H1 (cell line): ENCODE results near the gene BCLAF3. TPM values are rescaled to one million over a fixed set of nuclear protein-coding genes. Genes with fewer than 3 reads are reported as not detected.

Experiments used
- CTCF ChIA-PET: fragments of 300-600 bp; sonication (Branson Sonifier 250); formaldehyde crosslinking; loops from one replicate; lab custom pipeline; 2021; ENCODE audit not compliant: partially characterized antibody; lab: Charles Lee
- POLR2A ChIA-PET: fragments of 300-600 bp; sonication (Branson Sonifier 250); formaldehyde crosslinking; loops from one replicate; lab custom pipeline; 2021; ENCODE audit warnings: inconsistent platforms; ENCODE audit not compliant: partially characterized antibody; lab: Charles Lee
- DNase-seq, 2 experiments: peaks; one replicate each; pipeline versions ENCODE4 v3.0.0 to v3.0.0-alpha.2; 2010 to 2022; ENCODE audit warnings: low spot score in 2 of 2, low read depth in 1 of 2, mixed read lengths in 1 of 2
- FAIRE-seq: peaks from 2 replicates; lab custom pipeline; 2011; peaks lifted over from hg19 to GRCh38; lab: Jason Lieb, UNC
- H2AFZ ChIP-seq: 2 replicates; pipeline ENCODE4 v1.8.1; 2012; ENCODE audit warnings: low read length, inconsistent platforms
- H2AK5ac ChIP-seq: 2 replicates; pipeline ENCODE4 v1.6.1; 2013; ENCODE audit warnings: low read depth, low read length
- H2BK120ac ChIP-seq: replicated peaks from 2 replicates; pipeline ENCODE3; 2013; ENCODE audit warnings: low read depth, low read length, inconsistent platforms
- H2BK12ac ChIP-seq: 2 replicates; pipeline ENCODE4 v1.6.1; 2013; ENCODE audit warnings: low read depth, low read length
- H2BK15ac ChIP-seq: 2 replicates; pipeline ENCODE4 v1.6.1; 2013; ENCODE audit warnings: low read length
- H2BK20ac ChIP-seq: 2 replicates; pipeline ENCODE4 v1.6.1; 2013; ENCODE audit warnings: low read length
- H2BK5ac ChIP-seq: 2 replicates; pipeline ENCODE4 v1.6.1; 2013; ENCODE audit warnings: low read depth, low read length
- H3K14ac ChIP-seq: 2 replicates; pipeline ENCODE4 v1.6.1; 2013; ENCODE audit warnings: inconsistent platforms; ENCODE audit not compliant: insufficient read length
- H3K18ac ChIP-seq: 2 replicates; pipeline ENCODE4 v1.6.1; 2013; ENCODE audit warnings: low read length; ENCODE audit errors: extremely low read depth
- H3K23ac ChIP-seq: 2 replicates; pipeline ENCODE4 v1.6.1; 2013; ENCODE audit warnings: inconsistent platforms; ENCODE audit not compliant: insufficient read length
- H3K23me2 ChIP-seq: 2 replicates; pipeline ENCODE4 v1.6.1; 2013; ENCODE audit warnings: low read depth, low read length
- H3K27ac ChIP-seq: 2 replicates; pipeline ENCODE4 v1.6.1; 2011; ENCODE audit warnings: low read depth, low read length, inconsistent platforms
- H3K27me3 ChIP-seq, 4 experiments: replicated peaks in 1 of 4; 1 replicate in 1 of 4; 2 replicates in 3 of 4; pipeline versions ENCODE4 v1.6.1 to v1.8.1; 2011 to 2013; ENCODE audit warnings: low read length in 3 of 4, mild to moderate bottlenecking in 3 of 4, inconsistent platforms in 2 of 4, mixed read lengths in 2 of 4, moderate library complexity in 1 of 4; ENCODE audit not compliant: control insufficient read depth in 3 of 4, insufficient read depth in 3 of 4; ENCODE audit errors: extremely low read depth in 1 of 4
- H3K36me3 ChIP-seq, 4 experiments: 2 replicates each; pipeline versions ENCODE4 v1.6.1 to v1.8.1; 2011 to 2013; ENCODE audit warnings: mild to moderate bottlenecking in 4 of 4, low read length in 3 of 4, moderate library complexity in 2 of 4, control low read depth in 1 of 4, inconsistent platforms in 1 of 4; ENCODE audit not compliant: insufficient read depth in 4 of 4, control insufficient read depth in 2 of 4
- H3K4ac ChIP-seq: replicated peaks from 2 replicates; pipeline ENCODE3; 2013; ENCODE audit warnings: low read length, low read depth, mixed read lengths, inconsistent platforms; ENCODE audit not compliant: insufficient read length
- H3K4me1 ChIP-seq, 4 experiments: replicated peaks in 1 of 4; 1 replicate in 1 of 4; 2 replicates in 3 of 4; pipeline versions ENCODE4 v1.6.1 to v1.8.1; 2011 to 2013; ENCODE audit warnings: low read length in 3 of 4, inconsistent platforms in 2 of 4, mixed read lengths in 1 of 4; ENCODE audit not compliant: insufficient read depth in 4 of 4, control insufficient read depth in 3 of 4
- H3K4me2 ChIP-seq, 2 experiments: 2 replicates each; pipeline versions ENCODE4 v1.6.1 to v1.8.1; 2011 to 2013; ENCODE audit warnings: low read depth in 2 of 2, low read length in 2 of 2, control low read depth in 1 of 2, inconsistent platforms in 1 of 2, mild to moderate bottlenecking in 1 of 2; ENCODE audit not compliant: insufficient read depth in 1 of 2
- H3K4me3 ChIP-seq, 4 experiments: fragments of 200-600, 300-600 bp in 1 of 4; sonication (generic), shearing (Covaris generic), sonication (Bioruptor Twin) in 1 of 4; 2 replicates each; pipeline versions ENCODE4 v1.5.1 to v1.8.1; 2011 to 2016; ENCODE audit warnings: low read length in 4 of 4, low read depth in 3 of 4, control low read depth in 2 of 4, inconsistent platforms in 2 of 4, mild to moderate bottlenecking in 2 of 4, mixed read lengths in 1 of 4, moderate library complexity in 1 of 4; ENCODE audit not compliant: insufficient read depth in 2 of 4; ENCODE audit errors: extremely low read depth in 1 of 4
- H3K56ac ChIP-seq: replicated peaks from 2 replicates; pipeline ENCODE3; 2013; ENCODE audit warnings: low read depth, mild to moderate bottlenecking, mixed read lengths, low read length, inconsistent platforms; ENCODE audit not compliant: insufficient read length
- H3K79me1 ChIP-seq: 2 replicates; pipeline ENCODE4 v1.6.1; 2013; ENCODE audit warnings: low read depth, low read length, control low read depth
- H3K79me2 ChIP-seq, 2 experiments: 2 replicates each; pipeline versions ENCODE4 v1.6.1 to v1.8.1; 2012 to 2013; ENCODE audit warnings: low read length in 2 of 2, mild to moderate bottlenecking in 2 of 2, inconsistent platforms in 1 of 2; ENCODE audit not compliant: insufficient read depth in 2 of 2, control insufficient read depth in 1 of 2
- H3K9ac ChIP-seq, 4 experiments: replicated peaks in 1 of 4; 1 replicate in 1 of 4; 2 replicates in 3 of 4; pipeline versions ENCODE4 v1.6.1 to v1.8.1; 2011 to 2013; ENCODE audit warnings: low read depth in 3 of 4, low read length in 3 of 4, control low read depth in 2 of 4, mild to moderate bottlenecking in 2 of 4, moderate library complexity in 2 of 4, inconsistent platforms in 1 of 4; ENCODE audit errors: extremely low read depth in 1 of 4
- H3K9me3 ChIP-seq, 2 experiments: 2 replicates each; pipeline versions ENCODE4 v1.6.1 to v1.8.1; 2012 to 2013; ENCODE audit warnings: mild to moderate bottlenecking in 2 of 2, moderate library complexity in 2 of 2, control low read depth in 1 of 2, inconsistent platforms in 1 of 2, low read depth in 1 of 2, low read length in 1 of 2, mixed read lengths in 1 of 2; ENCODE audit not compliant: insufficient read depth in 2 of 2
- H4K20me1 ChIP-seq, 2 experiments: replicated peaks in 1 of 2; 2 replicates each; pipeline versions ENCODE3 to v1.8.1; 2011 to 2013; ENCODE audit warnings: inconsistent platforms in 2 of 2, low read length in 2 of 2, mild to moderate bottlenecking in 1 of 2; ENCODE audit not compliant: insufficient read depth in 2 of 2, control insufficient read depth in 1 of 2
- H4K5ac ChIP-seq: 2 replicates; pipeline ENCODE4 v1.6.1; 2013; ENCODE audit warnings: low read length, low read depth, mixed read lengths, inconsistent platforms; ENCODE audit not compliant: insufficient read length
- H4K8ac ChIP-seq: 2 replicates; pipeline ENCODE4 v1.8.0; 2013; ENCODE audit warnings: mild to moderate bottlenecking, moderate library complexity, low read length, inconsistent platforms; ENCODE audit not compliant: insufficient read depth; ENCODE audit errors: extremely low read depth
- H4K91ac ChIP-seq: replicated peaks from 2 replicates; pipeline ENCODE3; 2013; ENCODE audit warnings: low read length, mixed read lengths, inconsistent platforms; ENCODE audit not compliant: insufficient read length
- CEBPB ChIP-seq: IDR thresholded peaks from 2 replicates; pipeline ENCODE4 v1.6.1; 2012; ENCODE audit warnings: low read depth, low read length
- SIN3A ChIP-seq, 2 experiments: IDR thresholded peaks in 1 of 2; conservative IDR thresholded peaks in 1 of 2; 2 replicates each; pipeline ENCODE4 v1.6.1; 2011 to 2012; ENCODE audit warnings: low read length in 2 of 2, improper control_type of control experiment in 1 of 2, low read depth in 1 of 2, mild to moderate bottlenecking in 1 of 2
- WGBS, 2 experiments: shearing (Covaris generic) in 1 of 2; methylation state at CpG; one replicate each; pipeline versions ENCODE4 v1.1.6 to v1.1.7; 2013 to 2015; ENCODE audit warnings: low lambda C conversion rate in 2 of 2, mixed read lengths in 2 of 2, inconsistent platforms in 1 of 2, low coverage in 1 of 2, missing lambda C conversion rate in 1 of 2; ENCODE audit not compliant: insufficient replicate concordance in 2 of 2, insufficient coverage in 1 of 2, insufficient read length in 1 of 2; ENCODE audit errors: extremely low coverage in 1 of 2, missing lambda C conversion rate in 1 of 2; 5-methylcytosine and 5-hydroxymethylcytosine counted together
- polyA plus RNA-seq, 7 experiments: library from polyadenylated mRNA; depleted of rRNA in 3 of 7; stranded (reverse) in 5 of 7; unstranded in 2 of 7; fragments of >200 nt in 5 of 7; fragments of 200-250 nt in 2 of 7; gene quantifications; 1 replicate in 5 of 7; 2 replicates in 1 of 7; 4 replicates in 1 of 7; pipeline versions ENCODE4 v1.2.1 to v1.2.3, GENCODE V29; 2011 to 2013; ENCODE audit warnings: missing spikeins in 2 of 7, mixed read lengths in 2 of 7
- total RNA-seq: library from RNA; stranded (reverse); fragmentation: NEBNext Ultra II Directional; extraction: Animal tissue kit (Norgen Biotek cat#: 25700); gene quantifications from 2 replicates; pipeline ENCODE4 v1.2.1, GENCODE V29; 2021

Gene BCLAF3
- total and polyA plus RNA-seq, 2 of the 8 experiments (the other 6 are each of a cell fraction or from before 2014, with no cell fraction given): 1.3 to 9.0 TPM

DNA sequence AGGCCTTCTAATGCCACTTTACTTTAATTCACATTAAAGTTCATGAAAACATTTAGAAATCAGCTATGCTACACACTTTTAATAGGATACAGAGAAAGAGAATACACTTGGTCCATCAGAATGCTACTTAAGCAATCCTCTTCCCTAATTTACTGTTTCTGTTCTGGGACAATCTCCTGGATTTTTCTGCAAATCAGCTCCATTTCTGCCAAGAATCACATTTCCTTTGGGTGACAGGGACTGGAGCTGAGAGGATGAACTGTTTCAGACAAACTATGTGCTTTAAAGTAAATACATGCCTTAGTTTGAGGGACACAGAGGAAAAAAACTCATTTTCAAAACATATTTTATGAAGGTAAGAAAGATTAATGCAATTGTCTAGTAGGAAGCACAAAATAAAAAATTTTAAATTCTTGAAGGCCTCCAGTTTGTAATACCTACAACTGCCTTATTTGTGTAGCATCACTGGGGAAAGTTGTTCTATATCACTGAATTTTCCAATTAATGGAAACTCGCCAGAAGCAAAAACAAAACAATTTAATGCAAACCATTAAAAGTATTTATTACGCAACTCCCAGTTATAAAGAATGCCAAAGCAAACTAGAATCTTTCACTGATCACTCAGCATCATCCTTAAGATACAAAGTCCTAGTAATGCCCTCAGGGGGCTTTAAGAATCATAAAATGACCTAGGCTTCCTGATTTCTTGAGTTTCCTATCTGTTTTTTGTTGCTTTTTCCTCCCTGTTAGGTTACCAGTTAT, 36.3 kb downstream of the BCLAF3 start:
- Histone ChIP-seq H2BK15ac (no peak overlapping the region), H4K8ac (no peak overlapping the region), H2BK20ac (no peak overlapping the region), H3K4ac (no peak overlapping the region), H3K4me1 (no peaks in the 10 kb centered on the region), H4K5ac (no peak overlapping the region), H2BK5ac (no peak overlapping the region), H2BK12ac (no peak overlapping the region), H3K18ac (no peak overlapping the region), H3K23me2 (no peaks in the 10 kb centered on the region), H3K27me3 (no peaks in the 10 kb centered on the region), H2BK120ac (no peak overlapping the region), H4K91ac (no peak overlapping the region), H2AFZ (no peak overlapping the region), H3K4me3 (no peak overlapping the region), H3K79me1 (no peaks in the 10 kb centered on the region), H3K4me2 (no peak overlapping the region), H3K36me3 (no peaks in the 10 kb centered on the region; a peak in 1 of 8 replicates), H3K14ac (no peak overlapping the region), H3K9ac (no peak overlapping the region), H3K56ac (no peak overlapping the region), H3K79me2 (no peaks in the 10 kb centered on the region), H3K27ac (no peak overlapping the region), H3K9me3 (no peaks in the 10 kb centered on the region), H2AK5ac (no peak overlapping the region), H4K20me1 (peaks cover 0 to 1% of the 10 kb centered on the region in 2 experiments), H3K23ac (no peak overlapping the region)
- DNase-seq (no peak), FAIRE-seq (no peak)
- TF ChIP-seq CEBPB: peak; percentile 36; the same call in 1 of the 2 replicates
- TF ChIP-seq SIN3A (conservative IDR thresholded peaks at IDR 0.05 in 1 of 2, IDR thresholded peaks at IDR 0.05 in 1 of 2; ENCODE audit: low read depth in 1 of 2, low read length in 2 of 2): no peak
- POLR2A ChIA-PET: no interaction called here
- CTCF ChIA-PET: no interaction called here
- WGBS, 2 experiments: 89% methylated on average over 2 of the region's 2 CpGs; no CpG with 5 or more reads in 1 of the 2 experiments
